Activated CD8-positive, alpha-beta T cell treated with anti-CD3 and anti-CD28 coated beads, Interleukin-2, amount 10 ng/mL, durations not matched to agents 7 days and 5 days (primary cell): Measurements from ENCODE around the gene CRP. TPM values are rescaled to one million over a fixed set of nuclear protein-coding genes. Genes with fewer than 3 reads are reported as not detected.
"Not testable (repeated sequence)": the region's sequence is repeated elsewhere in the genome, so short reads cannot be mapped to it uniquely, and the experiment has no call there.

Experiments used
- ATAC-seq: fragments of 150-1000 bp; cut with Tn5 transposase; one replicate; pipeline ENCODE4 v1.10.0; 2021; ENCODE audit warnings: moderate library complexity
- CTCF ChIA-PET: fragments of 350-600 bp; sonication (Branson Sonifier 250); formaldehyde crosslinking; loops from one replicate; lab custom pipeline; 2021; ENCODE audit warnings: antibody characterized with exemption; lab: Charles Lee
- POLR2A ChIA-PET: fragments of 350-600 bp; sonication (Branson Sonifier 250); formaldehyde crosslinking; loops from one replicate; lab custom pipeline; 2021; ENCODE audit warnings: antibody characterized with exemption; lab: Charles Lee
- DNase-seq: peaks from one replicate; pipeline ENCODE4 v3.0.0-alpha.2; 2020
- H3K27ac Mint-ChIP-seq: one replicate; pipeline ENCODE4 v1.8.0; 2021; ENCODE audit warnings: mild to moderate bottlenecking, mixed read lengths
- H3K27me3 Mint-ChIP-seq: one replicate; pipeline ENCODE4 v1.8.0; 2021; ENCODE audit warnings: low read depth, mixed read lengths
- H3K36me3 Mint-ChIP-seq: one replicate; pipeline ENCODE4 v1.8.0; 2021; ENCODE audit warnings: low read depth, mixed read lengths
- H3K4me1 Mint-ChIP-seq: one replicate; pipeline ENCODE4 v1.8.0; 2021; ENCODE audit warnings: low read depth, mixed read lengths
- H3K4me3 Mint-ChIP-seq: one replicate; pipeline ENCODE4 v1.8.0; 2021; ENCODE audit warnings: mild to moderate bottlenecking, mixed read lengths
- H3K9me3 Mint-ChIP-seq: one replicate; pipeline ENCODE4 v1.8.0; 2022; ENCODE audit warnings: mixed read lengths; ENCODE audit not compliant: insufficient read depth
- total RNA-seq, 2 experiments: library from RNA; stranded (reverse); gene quantifications; one replicate each; pipeline ENCODE4 v1.2.3, GENCODE V29; 2021

Gene CRP
- total RNA-seq, 2 experiments from 2014 or later = not detected

DNA sequence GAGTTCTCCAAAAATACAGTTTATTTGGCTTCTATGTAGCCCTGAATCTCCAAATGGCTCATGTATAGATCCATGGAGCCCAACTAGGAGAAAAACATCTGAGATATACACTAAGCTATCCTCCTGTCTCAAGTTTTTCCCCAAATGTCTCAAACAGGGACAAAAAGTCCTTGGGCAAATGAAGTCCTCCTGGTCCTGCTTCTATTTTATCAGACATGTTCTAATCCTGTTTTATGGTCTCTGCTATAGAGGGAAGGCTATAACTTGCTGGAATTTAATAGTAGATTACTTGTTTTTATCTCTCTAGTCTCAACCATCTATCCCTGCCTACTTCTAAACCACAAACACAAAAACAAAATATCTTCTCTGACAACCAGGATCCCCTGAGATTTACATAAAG, 26.9 kb downstream of the CRP start:
- no peaks in the 10 kb centered on the region for H3K9me3 Mint-ChIP-seq
- H3K4me1 Mint-ChIP-seq = no peaks in the 10 kb centered on the region
- H3K27ac Mint-ChIP-seq = no peak overlapping the region
- peaks cover 15% of the 10 kb centered on the region for H3K27me3 Mint-ChIP-seq
- ATAC-seq (no peak), DNase-seq (no peak)
- no peak overlapping the region for H3K4me3 Mint-ChIP-seq
- ChIA-PET CTCF (no interaction called here), POLR2A (no interaction called here)
- H3K36me3 Mint-ChIP-seq = no peaks in the 10 kb centered on the region

DNA sequence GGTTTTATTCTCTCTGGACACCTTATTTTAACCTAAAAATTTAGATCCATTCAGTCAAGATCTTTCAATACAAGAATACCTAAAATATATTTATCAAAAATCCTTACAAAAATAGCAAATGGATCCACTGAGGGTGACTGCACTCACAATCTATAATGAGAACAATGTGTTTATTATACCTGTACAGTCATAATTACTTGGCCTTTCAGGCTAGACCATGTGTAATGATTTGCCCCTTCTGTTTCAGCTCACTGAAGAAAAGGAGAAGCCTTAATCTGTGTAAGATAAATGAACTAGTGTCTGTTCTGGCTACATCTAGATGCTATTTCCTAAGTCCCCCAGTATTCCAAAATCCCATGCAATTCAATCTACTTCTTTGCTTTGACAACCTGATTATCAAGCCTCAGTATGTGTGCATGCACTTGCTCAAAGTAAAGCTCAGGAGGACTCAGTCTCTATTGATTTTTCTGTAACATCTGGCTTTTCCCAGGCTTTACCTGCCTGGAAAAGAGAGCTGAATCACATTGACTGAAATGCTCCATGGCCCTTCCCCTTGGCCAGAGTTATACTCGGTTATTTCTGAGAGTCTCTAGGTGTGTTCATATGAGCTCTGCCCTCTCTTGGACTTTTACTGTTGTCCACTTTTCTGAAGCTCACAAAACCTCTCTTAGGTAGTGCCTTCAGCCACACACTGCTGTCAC, 27.6 kb downstream of the CRP start:
- no peak for ATAC-seq
- Mint-ChIP-seq H3K36me3 (no peaks in the 10 kb centered on the region), H3K4me3 (no peak overlapping the region), H3K27ac (no peak overlapping the region), H3K27me3 (peaks cover 12% of the 10 kb centered on the region), H3K4me1 (no peaks in the 10 kb centered on the region), H3K9me3 (no peaks in the 10 kb centered on the region)
- POLR2A ChIA-PET = no interaction called here
- CTCF ChIA-PET = no interaction called here
- DNase-seq = no peak

DNA sequence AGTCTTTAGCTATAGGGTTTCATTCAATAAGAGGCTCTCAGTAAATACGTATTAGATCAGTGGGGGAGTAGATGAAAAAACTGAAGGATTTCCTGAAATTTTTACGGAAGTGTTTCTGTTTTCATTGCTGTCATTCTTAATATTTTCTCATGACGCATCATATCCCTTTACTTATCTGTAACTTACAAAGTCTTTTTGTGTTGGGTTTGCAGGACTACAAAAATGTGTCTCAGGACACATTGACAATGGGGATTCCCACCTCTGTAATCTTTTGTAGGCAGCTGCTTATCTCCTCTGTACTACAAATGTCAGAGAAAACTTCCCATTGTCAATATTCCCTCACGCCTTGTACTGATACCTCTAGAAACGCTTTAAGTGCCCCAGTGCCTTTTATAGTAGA, 35.5 kb downstream of the CRP start:
- no peaks in the 10 kb centered on the region for H3K4me1 Mint-ChIP-seq
- ChIA-PET CTCF (no interaction called here), POLR2A (no interaction called here)
- peaks cover 6% of the 10 kb centered on the region for H3K27me3 Mint-ChIP-seq
- DNase-seq (no peak), ATAC-seq (no peak)
- no peaks in the 10 kb centered on the region for H3K9me3 Mint-ChIP-seq
- H3K4me3 Mint-ChIP-seq = no peak overlapping the region
- no peaks in the 10 kb centered on the region for H3K36me3 Mint-ChIP-seq
- no peak overlapping the region for H3K27ac Mint-ChIP-seq

DNA sequence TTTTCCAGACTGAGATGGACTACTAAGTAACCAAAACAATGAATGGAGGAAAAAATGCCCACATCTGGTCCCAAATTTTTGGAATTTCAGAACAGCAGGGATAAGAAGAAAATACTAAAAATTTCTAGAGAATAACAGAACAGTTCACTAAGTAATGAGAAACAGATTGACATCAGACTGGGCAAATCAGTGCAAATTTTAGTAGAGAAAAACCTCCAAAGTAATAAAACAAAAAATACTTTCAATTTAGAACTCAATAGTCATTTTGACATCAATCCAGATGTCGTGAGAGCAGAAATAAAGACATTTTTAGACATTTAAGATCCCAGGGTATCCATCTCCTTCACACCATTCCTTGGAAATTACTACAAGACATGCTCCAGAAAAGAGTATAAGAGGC, 39.3 kb downstream of the CRP start:
- no peak overlapping the region for H3K27ac Mint-ChIP-seq
- CTCF ChIA-PET = no interaction called here
- peaks cover 6% of the 10 kb centered on the region for H3K27me3 Mint-ChIP-seq
- no peaks in the 10 kb centered on the region for H3K36me3 Mint-ChIP-seq
- no peaks in the 10 kb centered on the region for H3K4me1 Mint-ChIP-seq
- POLR2A ChIA-PET = no interaction called here
- no peak overlapping the region for H3K4me3 Mint-ChIP-seq
- ATAC-seq (no peak), DNase-seq (no peak)
- no peaks in the 10 kb centered on the region for H3K9me3 Mint-ChIP-seq

DNA sequence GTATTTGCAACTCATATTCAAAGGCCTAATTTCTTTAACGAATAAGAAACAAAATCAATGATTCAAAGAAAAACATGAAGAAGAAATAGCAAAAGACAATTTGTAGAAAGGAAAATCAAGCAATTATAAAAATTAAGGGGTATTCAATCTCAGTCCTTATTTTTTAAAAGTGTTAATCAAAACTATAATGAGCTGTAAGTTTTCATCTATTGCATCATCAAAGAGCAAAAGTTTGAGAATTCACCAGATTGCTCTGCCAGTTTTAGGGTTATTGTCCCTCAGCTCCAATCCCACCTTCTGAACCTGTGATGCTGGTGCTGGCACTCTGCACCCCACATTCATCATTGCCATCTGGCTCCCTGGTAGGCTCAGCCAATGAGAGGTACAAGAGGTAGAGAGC, 42.0 kb downstream of the CRP start:
- H3K27ac Mint-ChIP-seq, H3K36me3 Mint-ChIP-seq, H3K4me3 Mint-ChIP-seq, CTCF ChIA-PET, ATAC-seq, H3K9me3 Mint-ChIP-seq, H3K4me1 Mint-ChIP-seq, DNase-seq, POLR2A ChIA-PET, H3K27me3 Mint-ChIP-seq: not testable (repeated sequence)

DNA sequence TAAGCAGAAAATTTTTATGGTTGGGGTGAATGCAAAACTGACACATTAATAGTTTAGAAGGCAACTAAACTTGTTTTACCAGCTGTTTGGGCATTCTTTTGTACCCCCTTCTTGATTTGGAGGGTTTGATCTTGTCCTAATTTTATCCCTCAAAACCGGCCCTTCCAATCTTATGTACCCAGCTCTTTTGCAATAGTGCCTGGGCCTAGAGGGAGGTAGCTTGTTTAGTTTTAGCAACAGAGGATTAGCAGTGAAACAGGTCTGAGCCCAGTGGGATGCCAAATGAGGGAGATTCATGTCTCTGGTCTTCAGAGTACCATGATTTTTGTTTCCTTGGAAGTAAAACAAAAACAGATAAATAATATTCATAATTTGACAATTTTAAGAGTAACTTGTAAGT, 45.1 kb downstream of the CRP start:
- DNase-seq (no peak), ATAC-seq (no peak)
- H3K4me3 Mint-ChIP-seq = no peak overlapping the region
- no peaks in the 10 kb centered on the region for H3K4me1 Mint-ChIP-seq
- peaks cover 4% of the 10 kb centered on the region for H3K27me3 Mint-ChIP-seq
- CTCF ChIA-PET = no interaction called here
- POLR2A ChIA-PET = no interaction called here
- no peaks in the 10 kb centered on the region for H3K9me3 Mint-ChIP-seq
- H3K36me3 Mint-ChIP-seq = no peaks in the 10 kb centered on the region
- no peak overlapping the region for H3K27ac Mint-ChIP-seq

DNA sequence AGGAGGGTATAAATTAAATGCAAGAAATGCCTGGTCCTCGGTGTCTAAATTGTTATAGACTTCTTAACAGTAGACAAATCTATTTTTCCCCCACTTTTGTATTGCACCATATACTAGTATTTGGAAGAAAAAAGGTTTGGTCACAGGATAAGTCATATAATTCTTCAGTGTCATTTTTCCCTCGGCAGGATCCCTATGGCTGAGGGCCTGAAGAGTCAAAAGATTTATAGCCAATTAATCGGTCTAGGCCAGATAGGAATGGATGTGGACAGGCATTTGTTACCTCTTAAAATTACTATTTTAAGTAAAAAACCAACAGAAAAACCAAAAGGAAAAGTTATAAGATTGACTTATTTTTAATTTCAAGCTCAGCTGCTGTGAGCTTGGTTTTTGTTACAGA, 45.6 kb downstream of the CRP start:
- Mint-ChIP-seq H3K4me1 (no peaks in the 10 kb centered on the region), H3K9me3 (no peaks in the 10 kb centered on the region), H3K27me3 (peaks cover 4% of the 10 kb centered on the region), H3K36me3 (no peaks in the 10 kb centered on the region), H3K27ac (no peak overlapping the region), H3K4me3 (no peak overlapping the region)
- ChIA-PET CTCF (no interaction called here), POLR2A (no interaction called here)
- DNase-seq (no peak), ATAC-seq (no peak)

DNA sequence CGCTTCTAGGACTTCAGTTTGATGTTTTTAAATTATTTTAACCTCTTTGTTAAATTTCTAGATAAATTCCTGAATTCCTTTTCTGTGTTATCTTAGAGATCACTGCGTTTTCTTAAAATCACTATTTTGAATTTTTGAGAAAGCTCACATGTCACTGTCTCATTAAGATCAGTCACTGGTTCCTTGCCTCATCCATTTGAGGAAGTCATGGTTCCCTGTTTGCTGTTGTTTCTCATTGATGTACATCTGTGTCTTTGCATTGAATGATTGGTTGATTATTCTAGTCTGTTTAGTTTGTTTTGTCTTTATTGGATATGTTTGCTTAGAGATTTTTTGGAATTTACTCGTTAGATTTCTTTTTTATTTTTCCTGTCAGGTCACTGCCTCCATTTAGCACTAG, 50.1 kb downstream of the CRP start:
- DNase-seq = no peak
- Mint-ChIP-seq H3K4me3 (no peak overlapping the region), H3K4me1 (no peaks in the 10 kb centered on the region), H3K36me3 (no peaks in the 10 kb centered on the region), H3K9me3 (no peaks in the 10 kb centered on the region), H3K27ac (no peak overlapping the region), H3K27me3 (peaks cover 7% of the 10 kb centered on the region)
- CTCF ChIA-PET = no interaction called here
- ATAC-seq = no peak
- POLR2A ChIA-PET = no interaction called here

DNA sequence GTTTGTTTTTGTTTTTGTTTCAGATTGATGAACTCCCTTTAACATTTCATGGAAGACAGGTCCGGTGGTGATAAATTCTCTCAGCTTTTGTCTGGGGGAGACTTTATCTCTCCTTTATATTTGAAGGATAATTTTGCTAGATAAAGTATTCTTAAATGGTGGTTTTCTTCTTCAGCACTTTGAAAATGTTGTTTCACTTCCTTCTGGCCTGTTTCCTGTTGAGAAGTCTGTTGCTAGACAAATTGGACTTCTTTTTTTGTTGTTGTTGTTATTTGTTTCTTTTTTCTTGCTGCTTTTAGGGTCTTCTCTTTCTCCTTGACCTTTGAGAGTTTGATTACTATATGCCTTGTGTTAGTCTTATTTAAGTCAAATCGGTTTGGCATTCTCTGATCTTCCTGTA, 50.8 kb downstream of the CRP start:
- Mint-ChIP-seq H3K27me3 (peaks cover 7% of the 10 kb centered on the region), H3K4me3 (no peak overlapping the region)
- POLR2A ChIA-PET = no interaction called here

More for the DNA sequence above, 50.8 kb downstream of the CRP start:
- Mint-ChIP-seq H3K9me3 (no peaks in the 10 kb centered on the region), H3K27ac (no peak overlapping the region), H3K36me3 (no peaks in the 10 kb centered on the region), H3K4me1 (no peaks in the 10 kb centered on the region)
- CTCF ChIA-PET = no interaction called here
- ATAC-seq (no peak), DNase-seq (no peak)

Other genes with a start within 250 kb of the CRP start
- not detected for gene OR10J5, start 178.6 kb downstream of the CRP start, total RNA-seq
- gene APCS, start 126.8 kb downstream of the CRP start, total RNA-seq = not detected
- gene DUSP23, start 66.4 kb upstream of the CRP start, total RNA-seq = 10 to 100 TPM; 21.9 to 26.5 TPM
- gene FCRL6, start 87.8 kb upstream of the CRP start, total RNA-seq = under 1 TPM; 0.42 to 0.76 TPM
- gene SLAMF8, start 112.3 kb upstream of the CRP start, total RNA-seq = 1 to 10 TPM in 1 of 2 experiments, under 1 TPM in 1; 0.73 to 1.3 TPM
- not detected for gene VSIG8, start 148.1 kb upstream of the CRP start, total RNA-seq
- gene CFAP45, start 185.6 kb upstream of the CRP start, total RNA-seq = under 1 TPM; 0.34 to 0.79 TPM
- 100 to 1,000 TPM; 476 to 510 TPM for gene TAGLN2, start 210.9 kb upstream of the CRP start, total RNA-seq
- not detected for gene IGSF9, start 231.0 kb upstream of the CRP start, total RNA-seq
- gene SLAMF9, start 239.6 kb upstream of the CRP start, total RNA-seq = not detected